Measurements from ENCODE around the gene AKR7A3.
A peak's percentile ranks its signal among the peaks of the same experiment; 100 is the strongest.
"Not testable (repeated sequence)": the region's sequence is repeated elsewhere in the genome, so short reads cannot be mapped to it uniquely, and the experiment has no call there.

AKR7A3 gene

DNA sequence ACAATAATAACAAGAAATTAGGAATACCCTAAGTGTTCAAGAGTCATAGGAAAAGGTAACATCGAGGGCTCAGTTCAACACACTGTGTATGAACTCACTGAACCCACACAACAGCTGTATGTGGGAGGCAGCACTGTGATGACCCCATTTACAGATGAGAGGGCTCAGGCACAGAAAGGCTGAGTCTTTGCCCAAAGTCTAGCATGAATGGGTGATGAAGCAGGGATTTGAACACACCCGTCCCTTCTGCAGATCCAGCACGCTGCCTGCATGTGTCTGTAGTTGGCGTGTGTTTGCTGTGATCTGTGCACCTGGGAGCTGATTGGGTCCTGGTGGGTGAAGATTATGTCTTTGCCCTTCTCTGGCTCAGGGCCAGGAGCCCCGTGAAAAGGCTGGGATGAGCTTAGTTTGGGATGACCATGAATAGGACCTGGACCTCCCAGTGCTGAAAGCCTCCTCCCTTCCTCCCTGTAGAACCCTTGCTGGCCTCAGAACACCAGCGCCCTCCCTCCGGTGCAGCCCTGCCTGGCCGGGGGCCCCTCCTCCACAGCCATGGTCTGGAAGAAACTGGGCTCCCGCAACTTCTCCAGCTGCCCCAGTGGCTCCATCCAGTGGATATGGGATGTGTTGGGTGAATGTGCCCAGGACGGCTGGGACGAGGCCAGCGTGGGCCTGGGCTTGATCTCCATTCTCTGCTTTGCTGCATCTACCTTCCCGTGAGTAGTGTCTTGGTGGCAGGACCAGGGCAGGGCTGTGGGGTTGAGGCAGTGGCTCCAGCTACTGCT lies 28.7 kb upstream of the AKR7A3 start:
- no peak for DNase-seq

DNA sequence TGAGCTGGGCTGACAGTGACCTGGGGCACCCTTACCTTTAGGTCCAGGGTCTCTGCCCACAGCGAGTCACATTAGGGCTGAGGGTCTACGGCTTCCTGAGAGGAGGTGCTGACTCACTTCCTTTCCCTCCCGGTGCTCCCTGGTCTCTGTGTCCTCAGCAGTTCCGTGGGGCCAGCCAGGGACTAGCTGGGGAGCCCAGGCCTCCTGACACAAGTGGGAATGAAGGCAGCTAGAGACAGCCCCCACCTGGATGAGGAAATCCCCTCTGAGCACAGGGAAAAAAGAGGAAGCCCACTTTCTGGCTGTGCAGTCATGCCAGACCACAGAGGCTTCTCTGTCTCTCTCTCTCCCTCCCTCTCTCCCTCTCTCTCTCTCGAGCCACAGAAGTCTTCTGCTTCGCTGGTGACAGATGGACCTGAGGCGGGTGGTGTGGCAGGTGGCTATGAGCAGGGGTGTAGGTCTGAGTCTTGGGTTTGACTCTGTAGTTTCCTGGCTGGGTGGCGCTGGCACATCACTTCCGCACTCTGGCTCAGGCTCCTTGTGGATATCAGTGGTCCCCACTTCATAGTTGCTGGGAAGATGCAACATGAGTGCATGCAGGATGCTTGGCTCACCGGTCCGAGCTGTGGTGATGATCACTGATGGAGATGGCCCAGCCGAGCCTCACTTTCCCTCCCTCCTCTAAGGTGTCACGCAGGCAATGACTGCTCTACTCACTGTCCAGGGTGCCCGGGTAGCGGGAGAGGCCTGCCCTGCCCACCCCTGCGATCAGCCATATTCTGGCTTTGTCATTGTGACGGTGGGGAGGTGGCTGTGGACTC lies 27.0 kb upstream of the AKR7A3 start:
- DNase-seq, result peak; percentile 81

DNA sequence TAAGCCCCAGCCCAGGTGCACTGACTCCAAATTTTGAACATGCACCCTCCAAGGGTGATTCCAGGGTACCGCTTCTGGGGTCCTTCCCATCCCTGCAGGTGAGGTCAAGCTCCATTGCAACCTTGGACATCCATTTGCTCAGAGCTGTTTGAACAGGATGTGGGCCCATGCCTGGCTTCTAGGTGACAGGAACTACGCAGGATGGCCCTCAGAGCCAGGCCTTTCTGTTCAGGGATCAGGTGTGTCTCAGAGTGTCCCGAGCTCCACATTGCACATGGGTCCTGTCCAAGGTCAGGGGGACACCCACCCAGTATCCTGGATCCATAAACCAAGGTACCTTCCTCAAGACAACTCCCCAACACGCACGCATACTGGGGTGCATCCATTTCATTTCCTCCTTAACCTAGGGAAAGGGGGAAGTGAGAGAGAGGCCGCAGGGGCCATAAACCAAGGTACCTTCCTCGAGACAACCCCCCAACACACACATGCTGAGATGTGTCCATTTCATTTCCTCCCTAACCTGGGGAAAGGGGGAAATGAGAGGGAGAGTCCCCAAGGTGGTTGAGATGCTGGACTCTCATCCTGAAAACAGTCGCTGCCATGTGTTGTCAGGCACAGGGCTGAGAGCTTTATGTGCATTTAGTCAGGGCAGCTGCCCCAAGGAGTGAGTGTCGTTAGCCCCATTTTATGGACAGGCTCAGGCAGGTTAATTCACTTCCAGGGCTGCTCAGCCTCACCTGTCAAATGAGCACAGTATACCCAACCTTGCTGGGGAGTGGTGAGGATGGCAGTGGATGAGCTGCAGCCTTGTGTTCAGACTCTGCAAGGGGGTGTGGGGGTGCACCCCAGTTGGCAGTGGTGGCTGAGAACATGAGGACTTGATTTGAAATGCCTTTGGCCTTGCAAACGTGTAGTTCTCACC lies 25.7 kb upstream of the AKR7A3 start:
- DNase-seq, result no peak

DNA sequence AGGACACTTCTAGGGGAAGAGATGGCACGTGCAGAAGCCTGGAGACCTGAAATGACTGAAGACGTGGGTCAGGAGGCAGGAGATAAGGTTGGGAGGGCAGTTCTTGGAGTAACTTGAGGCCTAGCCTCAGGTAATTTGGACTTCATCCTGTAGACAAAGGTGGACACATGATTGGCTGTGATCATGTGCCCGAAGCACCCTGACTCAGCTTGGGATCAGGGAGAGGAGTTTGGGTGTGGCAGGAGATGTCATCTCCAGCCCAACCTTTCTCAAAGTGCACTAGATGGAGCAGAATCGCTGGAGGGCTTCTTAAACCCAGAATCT lies 25.0 kb upstream of the AKR7A3 start:
- peak; percentile 13 for DNase-seq

DNA sequence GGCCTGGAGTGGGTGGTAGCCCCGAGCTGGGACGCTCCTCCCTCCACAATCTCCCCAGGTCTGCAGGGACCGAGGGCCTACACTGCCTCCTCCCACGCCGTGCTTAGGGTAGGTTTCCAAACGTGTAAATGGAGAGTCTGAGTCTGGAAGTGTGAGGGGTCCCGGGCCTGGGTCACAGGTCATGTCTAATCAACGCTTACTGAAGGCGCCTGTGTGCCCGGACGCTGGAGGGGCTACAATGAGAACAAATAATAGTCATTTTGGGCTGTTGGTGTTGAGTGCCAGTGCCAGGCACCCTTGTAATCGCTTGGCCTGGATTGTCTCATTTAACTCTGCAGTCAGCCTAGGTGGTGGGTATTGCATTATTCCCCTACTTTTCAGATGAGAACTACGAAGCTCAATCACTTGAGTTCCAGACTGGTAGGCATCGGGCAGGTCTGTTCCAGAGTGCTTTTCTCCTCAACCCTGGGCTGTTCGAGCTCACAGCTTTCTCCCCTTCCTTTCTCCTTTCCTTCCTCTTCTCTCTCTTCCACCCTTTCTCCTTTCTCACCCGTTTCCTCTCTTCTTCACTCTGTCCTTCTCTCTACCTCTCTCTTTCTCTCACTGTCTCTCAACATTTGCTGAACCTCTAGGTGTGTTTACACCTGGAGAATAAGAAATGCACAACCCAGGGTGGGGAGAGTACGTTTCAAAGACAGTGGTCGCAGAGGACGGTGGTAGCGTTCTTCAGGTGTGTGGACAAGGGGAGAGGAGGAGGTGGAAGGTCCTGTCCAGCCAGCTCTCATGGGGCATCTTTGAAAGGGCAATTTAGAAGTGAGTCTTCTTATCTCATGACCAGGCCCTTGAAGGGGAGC lies 24.4 kb upstream of the AKR7A3 start:
- peak; percentile 79 for DNase-seq

DNA sequence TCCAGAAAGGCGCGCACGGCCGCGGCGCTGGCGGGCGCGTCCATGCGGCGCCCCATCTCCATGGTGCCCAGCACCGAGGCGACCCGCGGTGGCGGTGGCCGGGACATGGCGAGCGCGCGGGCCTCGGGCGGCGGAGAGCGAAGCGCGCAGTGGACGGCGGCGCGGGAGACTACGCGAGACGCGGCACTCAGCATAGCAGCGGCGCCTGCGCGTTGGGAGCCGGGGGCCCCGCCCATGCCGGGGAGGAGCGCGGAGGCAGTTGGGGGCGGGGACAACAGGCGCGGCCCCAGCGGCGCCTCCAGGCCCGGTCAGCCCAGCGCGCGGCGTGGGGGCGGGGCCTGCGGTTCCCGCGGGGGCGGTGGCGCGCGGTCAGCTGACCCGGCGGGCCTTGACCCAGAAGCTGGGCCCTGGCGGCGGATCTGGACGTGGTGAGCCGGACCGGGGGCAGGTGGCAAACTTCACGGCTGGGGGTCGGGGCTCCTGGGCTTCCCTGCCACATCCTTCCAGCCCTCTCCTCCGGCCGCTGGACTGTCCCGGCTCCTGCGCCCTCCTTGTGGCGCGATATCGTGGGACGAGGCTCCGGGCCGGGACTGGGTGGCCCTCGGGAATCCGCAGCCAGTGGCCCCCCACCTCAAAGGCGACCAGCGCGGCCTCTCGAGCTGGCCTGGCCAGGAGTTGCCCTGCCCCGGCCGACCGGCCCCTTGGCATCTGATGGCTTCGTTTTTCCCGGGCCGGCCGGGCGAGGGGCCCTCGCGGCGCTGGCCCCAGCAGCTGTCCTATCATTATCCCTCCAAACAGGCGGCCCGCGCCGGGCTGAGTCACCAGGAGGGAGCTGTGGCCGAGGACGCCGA lies 23.6 kb upstream of the AKR7A3 start, which contains the start of the genes AKR7A2 and SLC66A1:
AKR7A2 (minus strand) TSS at position 214 of the 851 bp plus-strand sequence; CDS start at position 194, 20 bp downstream.
SLC66A1 (plus strand) TSS at position 396 of the 851 bp plus-strand sequence. CDS start 5,352 bp downstream, outside the sequence.
- DNase-seq, result peak; percentile 96

DNA sequence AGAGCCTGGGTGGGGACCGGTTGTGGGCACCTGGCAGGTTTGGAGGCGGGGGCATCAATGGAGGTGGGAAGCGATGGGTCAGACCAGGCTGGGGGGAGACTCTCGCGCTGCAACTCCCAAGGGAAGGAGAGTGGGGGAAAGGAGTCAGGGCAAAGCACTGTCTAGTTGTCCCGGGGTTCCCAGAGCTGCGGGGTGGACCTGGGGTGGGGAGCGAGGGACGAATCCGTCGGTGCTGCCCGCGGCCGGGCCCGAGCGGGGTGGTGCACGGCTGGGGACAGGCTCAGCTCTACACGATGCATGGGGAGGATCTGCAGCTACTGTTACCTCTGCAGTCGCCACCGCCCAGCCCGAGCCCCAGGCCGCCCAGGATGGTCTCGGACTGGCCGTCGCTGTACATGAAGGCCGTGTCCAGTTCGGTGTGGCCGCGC lies 22.9 kb upstream of the AKR7A3 start:
- DNase-seq, result peak; percentile 33

DNA sequence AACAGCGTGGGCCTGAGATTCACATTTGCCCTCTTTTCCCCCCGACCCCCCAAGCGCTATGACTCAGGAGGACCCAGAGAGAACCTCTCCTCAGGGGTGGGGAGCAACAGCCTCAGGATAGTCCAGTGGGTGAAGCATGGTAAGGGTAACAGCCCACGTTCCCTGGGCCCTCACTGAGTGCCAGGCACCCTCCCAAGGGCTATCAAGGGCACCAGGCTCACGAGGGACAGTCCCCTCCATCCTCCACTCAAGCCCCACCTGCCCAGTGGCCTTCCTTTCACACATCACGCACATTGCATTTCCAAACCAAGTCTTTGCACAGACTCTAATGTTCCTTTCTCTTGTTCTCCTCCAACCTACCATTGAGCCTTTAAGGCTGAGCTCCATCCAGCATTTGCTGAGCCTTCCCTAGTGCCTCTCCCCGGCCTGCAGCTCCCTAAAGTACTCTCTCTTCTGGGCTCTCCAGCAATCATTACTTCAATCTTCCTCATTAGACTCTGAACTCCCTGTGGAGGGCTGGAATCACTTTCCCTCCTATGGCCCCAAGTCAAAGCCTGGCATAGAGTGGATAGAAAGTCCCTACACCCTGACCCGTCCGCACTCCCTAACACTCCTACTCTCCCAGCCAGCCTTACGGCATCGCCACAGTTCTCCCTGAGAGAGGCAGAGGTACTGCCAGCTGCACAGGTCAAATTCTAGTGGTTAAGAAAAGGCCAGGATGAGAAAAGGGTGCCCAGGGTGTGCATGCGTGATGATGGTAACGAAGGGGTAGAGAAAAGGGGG lies 22.3 kb upstream of the AKR7A3 start:
- peak; percentile 18 for DNase-seq

DNA sequence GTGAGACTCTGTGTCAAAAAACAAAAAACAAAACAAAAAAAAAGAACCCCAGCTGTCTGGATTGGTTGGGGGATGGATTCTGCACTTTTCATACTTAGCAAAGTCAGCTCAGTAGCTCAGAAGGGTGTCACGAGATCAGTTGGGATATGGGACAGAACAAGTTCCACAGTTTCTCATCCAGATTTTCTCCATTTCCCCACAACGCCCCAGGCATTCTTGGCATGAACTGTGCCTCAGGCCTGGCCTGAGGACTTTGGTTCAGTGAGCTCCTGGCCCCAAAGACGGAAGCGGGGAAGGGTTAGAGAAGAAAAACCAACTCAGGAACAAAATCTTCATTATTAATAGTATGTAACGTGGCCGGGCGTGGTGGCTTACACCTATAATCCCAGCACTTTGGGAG lies 21.5 kb upstream of the AKR7A3 start:
- DNase-seq, result no peak

DNA sequence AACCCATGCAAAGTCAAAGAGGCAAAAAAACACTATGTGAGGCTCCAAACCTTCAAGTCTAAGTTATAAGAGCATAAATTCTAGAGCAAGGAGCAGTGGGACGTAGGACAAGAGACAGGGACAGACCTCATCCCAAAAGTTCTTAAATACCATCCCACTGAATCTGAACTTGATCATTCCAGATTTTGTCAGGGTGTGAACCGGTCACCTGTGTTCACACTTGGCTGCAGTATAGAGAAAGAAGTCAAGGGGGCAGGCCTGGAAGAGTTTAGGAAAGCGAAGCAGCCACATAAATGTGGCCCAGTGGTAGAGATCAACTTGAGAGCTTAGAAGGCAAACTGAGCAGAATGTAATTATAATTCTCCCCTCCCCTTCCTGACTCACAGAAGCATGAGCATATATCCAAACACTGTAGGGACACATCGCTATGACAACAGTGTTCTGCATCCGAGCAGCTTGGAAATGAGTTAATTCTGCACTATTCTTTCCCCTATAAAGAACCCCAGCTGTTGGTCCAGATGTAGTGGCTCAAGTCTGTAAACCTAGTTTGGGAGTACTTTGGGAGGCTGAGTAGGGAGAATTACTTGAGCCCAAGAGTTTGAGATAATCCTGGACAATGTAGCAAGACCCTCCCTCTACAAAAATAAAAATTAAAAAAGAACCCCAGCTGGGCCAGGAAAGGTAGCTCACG lies 20.7 kb upstream of the AKR7A3 start:
- DNase-seq, result no peak

DNA sequence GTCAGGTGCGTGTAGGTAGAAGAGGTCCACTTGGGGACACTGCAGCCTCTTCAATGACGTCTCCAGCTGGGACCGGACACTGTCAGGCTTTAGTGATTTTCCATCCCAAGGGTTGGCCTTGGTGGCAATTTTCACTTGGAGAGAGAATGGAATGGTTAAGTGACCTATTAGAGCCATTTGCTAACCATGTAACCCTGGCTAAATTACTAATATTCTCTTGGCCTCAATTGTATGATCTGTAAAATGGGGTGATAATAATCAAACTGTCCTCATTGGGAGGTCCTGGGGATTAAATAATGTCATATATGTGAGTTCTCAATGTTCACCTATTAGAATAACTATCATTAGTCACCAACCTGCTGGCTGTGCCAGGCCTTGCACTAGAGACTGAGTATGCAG lies 19.9 kb upstream of the AKR7A3 start:
- DNase-seq, result no peak

DNA sequence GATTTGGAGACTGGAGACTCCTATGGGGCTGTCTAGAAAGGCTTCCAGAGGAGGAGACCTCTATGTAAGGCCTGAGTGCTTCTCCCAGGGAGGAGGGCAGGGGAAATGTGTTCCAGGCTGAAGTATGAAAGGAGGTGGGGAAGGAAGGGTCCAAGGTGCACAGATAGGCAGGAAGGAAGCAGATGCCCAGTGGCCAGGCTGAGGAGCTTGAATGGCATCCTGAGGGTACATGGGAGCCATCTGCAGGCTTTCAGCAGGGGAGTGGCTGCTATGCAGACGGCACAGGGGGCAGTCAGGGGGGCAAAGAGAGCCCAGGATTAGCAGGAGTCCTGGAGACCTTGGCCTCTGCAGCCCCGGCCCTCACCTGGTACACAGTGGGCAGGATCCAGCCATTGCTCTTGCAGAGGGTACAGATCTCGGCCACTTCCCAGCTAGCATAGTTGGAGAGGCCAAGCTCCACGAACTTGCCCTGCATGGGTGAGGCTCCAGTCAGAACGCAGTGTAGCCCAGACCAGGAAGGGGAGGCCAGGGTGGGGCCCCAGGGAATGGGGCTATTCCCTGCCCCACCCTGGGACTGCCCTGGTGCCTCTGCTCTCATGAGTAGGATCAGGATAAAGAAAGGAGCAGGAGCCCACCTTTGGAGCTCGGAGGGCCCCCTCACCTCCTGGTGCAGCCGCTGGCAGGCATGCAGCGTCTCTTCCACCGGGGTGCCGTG lies 19.4 kb upstream of the AKR7A3 start:
- no peak for DNase-seq

DNA sequence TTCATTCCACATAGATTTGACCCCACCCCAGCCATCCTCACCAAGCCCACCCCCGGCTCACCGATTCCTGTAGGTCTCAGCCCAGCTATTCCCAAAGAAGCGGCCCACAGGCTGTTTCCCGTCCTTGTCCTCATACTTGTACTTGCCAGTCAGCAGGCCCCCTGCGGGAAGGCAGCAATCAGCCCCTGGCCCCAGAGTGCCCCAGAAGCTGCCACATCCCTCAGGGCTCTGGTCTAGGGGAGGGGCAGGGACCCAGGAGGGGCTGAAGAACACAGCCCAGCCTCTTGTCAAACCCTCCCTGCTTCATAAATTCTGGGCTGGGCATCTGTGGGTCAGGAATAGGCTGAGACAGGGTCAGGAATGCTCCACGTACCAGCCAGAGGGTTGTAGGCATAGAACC lies 18.4 kb upstream of the AKR7A3 start:
- DNase-seq, result no peak

DNA sequence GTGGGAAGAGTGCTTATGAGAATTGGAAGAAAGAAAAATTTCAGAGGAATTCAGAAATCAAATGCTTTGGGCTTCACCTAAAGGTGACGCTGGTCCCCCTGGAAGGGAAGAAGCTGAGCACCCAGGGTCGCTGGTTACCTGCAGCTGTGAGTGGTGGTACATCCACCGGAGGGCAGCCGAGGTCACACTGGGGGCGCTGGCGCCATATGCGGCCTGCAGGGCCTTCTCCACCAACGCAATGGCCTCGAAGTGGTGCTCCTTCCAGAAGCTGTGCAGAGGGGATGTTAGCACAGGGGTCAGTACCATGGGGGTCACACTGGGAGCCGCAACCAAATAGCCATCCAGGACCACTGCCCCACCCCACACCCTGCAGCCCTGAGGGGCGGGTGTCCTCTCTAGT lies 17.3 kb upstream of the AKR7A3 start:
- DNase-seq, result no peak

DNA sequence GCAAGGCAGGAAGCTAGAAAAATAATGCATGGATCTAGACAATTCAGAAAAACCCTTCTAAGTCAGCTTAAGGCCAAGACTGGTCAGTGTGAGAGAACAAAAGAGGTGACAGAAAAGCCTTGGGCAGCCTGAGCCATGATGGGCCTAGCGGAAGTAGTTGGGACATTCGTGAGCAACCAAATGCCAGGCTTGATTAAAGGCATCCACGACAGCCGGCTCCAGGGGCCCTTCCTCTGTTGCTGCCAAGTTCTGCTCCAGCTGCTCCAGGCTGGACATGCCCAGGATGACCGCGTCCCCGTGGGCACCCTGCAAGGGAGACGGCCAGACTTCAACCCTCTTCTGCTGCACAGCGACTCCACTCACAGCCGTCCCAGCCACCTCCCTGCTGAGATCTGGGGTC lies 15.5 kb upstream of the AKR7A3 start:
- not testable (repeated sequence) for DNase-seq

DNA sequence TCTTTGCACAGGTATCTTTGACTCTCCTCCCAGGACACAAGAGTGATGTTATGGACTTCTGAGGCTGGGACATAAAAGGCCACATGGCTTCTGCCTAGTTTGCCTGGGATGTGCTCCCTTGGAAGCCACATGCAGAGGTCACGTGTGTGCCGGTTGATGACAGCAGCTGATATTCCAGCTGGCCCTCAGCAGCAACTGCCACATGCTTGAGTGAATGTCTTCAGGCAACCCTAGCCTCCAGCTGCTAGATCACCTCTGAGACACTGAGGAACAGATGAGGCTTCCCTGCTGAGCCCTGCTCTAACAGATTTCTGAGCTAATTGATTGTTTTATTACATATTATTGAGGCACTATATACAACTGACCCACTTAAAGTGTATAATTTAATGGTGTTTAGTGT lies 11.6 kb upstream of the AKR7A3 start:
- DNase-seq, result no peak

DNA sequence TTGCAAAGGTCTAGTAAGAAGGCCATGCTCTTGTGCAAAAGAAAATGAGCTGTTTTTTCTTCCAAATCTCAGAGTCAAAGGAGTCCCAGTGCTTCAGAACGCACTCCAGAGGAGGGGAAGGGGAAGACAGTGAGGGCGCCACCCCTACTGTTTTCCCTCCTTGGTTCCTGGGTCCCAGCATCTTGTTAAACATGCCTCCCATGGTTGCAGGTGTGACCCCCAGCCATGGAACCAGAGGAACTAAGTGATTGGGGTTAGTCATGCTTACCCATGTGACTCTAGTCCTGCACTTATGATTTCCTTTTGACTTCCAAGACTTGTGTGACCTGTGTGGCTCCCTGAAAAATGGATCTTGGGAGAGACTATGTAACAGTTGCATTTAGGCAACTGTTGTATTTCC lies 6.1 kb upstream of the AKR7A3 start:
- no peak for DNase-seq

DNA sequence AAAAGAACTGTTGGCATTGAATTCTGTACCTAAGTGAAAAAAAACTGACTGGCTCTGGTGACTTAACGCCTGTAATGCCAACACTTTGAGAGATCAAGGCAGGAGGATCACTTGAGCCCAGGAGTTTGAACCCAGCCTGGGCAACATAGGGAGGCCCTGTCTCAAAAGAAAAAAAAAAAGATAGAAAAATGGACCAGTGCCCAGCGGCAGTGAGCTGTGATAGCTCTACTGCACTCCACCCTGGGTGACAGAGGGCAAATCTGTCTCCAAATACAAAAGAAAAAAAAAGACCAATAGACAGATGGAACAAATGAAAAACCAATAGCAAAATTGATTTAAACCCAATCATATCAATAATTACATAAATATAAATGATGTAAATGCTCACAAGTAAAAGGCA lies 674 bp upstream of the AKR7A3 start:
- peak; percentile 8 for DNase-seq
